ENCODE data around the gene NFATC2.

NFATC2 gene

GRCh38 chr20:51369503-51369902, 173.0 kb downstream of the NFATC2 start:
- DNase-seq: no peak

- DNase-seq: no peak
These were observed 173.9 kb downstream of the NFATC2 start for GRCh38 chr20:51368461-51369211.

GRCh38 chr20:51366155-51366886, 176.2 kb downstream of the NFATC2 start:
- peak; percentile 97 for DNase-seq

DNA sequence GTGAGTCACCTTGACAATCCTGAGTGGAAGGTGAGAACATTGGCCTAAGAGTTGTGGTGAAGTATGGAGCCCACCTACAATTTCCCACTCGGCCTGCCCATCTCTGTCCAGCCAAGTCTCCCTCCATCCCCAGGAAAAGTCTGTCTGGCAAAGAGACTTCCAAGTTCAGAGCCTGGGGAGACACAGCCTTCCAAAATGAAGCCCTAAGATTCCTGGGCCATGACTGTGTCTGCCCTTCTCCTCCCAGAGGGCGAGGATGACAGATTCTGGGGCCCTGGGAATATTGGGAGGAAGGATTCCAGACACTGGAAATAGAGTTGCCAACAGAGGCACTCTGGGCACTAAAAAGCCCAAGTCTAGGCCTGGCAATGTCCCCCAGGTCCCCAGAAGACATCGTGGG, 176.8 kb downstream of the NFATC2 start:
- peak; percentile 53 for DNase-seq

- DNase-seq: no peak
These were observed 178.7 kb downstream of the NFATC2 start for GRCh38 chr20:51363813-51364212.

DNA sequence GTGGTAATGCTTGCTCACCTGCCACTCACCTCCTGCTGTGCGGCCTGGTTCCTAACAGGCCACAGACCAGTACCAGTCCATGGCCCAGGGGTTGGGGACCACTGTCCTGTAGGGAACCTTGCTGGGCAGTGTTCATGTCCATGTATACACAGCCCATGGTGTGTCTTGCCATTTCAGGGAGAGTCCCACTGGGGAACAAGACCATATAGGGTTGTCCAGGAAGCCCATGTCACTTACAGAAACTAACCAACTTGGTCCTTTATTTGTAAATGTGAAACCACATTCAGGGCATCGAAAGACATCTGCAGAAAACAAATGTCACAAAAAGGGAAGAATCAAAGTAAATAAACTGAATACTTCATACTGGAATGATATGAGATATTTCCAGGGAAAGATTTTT, 179.1 kb downstream of the NFATC2 start:
- no peak for DNase-seq

DNA sequence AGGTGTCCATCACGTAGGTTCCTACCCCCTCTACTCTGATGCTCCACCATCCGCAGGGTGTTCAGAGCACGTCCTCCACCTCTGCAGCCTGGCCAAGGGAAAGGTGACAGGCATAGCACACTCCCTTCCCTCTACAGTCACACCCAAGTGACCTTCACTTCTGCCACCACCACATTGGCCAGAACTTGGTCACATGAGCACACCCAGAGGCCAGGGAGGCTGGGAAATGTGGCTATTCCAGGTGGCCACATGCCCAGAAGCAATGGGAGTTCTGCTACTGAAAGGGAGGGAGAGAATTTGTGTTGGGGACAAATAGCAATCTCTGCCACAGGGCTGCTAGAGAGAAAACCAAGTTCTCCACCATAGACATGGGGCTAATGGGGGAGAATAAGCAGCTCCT, 180.3 kb downstream of the NFATC2 start:
- no peak for DNase-seq

- DNase-seq: no peak
These were observed 181.3 kb downstream of the NFATC2 start for GRCh38 chr20:51361258-51361657.

DNA sequence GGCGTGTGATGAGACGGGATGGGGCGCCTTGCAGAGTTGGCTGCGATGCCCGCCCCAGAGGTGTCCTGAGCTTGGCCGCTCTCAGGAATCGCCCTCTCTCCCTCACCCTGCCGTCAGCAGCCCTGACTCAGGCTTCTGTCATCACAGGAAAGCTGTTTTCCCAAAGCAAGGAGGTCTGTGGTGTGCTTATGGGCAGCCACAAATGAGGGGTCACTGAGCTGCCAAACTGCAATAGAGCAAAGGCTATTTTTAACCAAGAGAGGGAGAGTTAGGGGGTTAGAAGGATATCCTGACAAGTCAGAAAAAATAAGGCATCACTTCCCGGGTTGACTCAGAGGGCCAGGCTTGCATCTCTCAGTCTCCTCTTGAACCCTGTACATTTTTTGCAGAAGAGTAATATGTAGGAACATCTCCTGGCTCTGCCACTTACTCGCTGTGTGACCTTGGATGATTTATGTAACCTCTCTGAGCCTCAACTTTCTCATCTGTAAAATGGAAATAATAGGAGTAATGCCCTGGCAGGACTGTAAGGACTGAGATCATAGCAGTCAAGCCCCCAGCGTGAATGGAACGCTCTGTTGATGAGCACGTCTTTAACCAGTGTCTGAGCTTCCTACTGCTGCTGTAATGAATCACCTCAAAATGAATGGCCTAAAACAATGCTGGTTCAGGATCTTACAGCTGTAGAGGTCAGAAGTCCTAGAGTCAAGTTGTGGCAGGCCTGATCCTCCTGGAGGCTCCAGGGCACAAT, 181.9 kb downstream of the NFATC2 start:
- peak; percentile 94 for DNase-seq

- no peak for DNase-seq
These were observed 182.6 kb downstream of the NFATC2 start for GRCh38 chr20:51359947-51360346.

DNA sequence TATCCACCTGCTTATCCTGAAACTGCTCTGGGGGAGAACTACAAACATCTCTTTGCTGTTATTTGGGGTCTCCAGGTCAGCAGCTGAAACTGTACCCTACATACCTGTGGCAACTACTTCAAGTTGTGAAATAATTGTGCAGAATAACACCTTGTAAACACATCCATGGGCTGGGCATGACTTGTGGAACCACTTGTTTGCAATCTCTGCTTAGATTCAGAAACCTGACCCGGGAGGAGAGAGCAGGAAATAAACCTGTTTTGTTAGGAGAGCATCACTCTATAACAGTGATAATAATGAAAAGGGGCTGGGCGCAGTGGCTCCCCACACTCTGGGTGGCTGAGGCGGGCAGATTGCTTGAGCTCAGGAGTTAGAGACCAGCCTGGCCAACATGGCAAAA, 183.1 kb downstream of the NFATC2 start:
- DNase-seq: no peak

DNA sequence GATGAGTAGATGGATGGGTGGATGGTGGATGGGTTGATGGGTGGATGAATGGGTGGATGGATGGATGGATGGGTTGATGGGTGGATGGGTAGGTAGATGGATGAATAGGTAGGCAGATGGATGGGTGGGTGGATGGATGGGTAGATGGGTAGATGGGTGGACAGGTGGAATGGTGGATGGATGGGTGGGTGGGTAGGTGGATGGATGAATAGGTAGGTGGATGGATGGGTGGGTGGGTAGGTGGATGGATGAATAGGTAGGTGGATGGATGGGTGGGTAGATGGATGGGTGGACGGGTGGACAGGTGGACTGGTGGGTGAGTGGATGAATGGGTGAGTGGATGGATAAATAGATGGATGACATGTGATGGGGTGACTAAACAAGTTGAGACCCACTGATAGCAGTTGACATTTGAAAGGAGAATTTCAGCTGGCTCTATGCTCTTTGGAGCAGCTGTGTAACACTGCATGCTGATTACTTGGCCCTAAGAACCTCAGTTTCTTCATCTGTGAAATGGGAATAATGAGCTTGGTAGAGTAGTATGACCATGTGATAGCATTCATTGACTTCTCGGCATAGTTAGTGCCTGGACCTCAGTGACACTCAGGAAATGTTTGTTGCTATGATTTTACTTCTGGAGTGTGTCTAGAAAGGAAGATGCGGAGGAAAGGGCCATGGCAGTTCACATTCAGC, 184.3 kb downstream of the NFATC2 start:
- DNase-seq: no peak

- no peak for DNase-seq
These were observed 185.0 kb downstream of the NFATC2 start for GRCh38 chr20:51357543-51357942.

DNA sequence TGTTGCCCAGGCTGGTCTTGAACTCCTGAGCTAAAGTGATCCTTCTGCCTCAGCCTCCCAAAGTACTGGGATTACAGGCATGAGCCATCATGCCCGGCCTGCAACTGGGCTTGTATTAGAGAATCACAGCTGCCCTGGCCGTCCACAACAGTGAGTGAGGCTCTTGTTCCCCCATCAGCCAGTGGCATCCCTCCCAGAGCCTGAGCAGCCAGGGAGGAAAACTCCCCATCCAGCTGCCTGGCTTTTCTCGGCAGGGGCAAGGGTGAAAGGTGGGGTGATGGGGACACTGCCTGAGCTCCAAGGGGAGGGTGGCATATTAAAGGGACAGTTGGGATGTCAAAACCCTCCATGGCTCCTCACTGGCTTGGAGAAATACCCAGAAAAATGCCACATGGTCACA, 185.6 kb downstream of the NFATC2 start:
- no peak for DNase-seq

- DNase-seq: no peak
These were observed 187.7 kb downstream of the NFATC2 start for GRCh38 chr20:51354769-51355319.

- DNase-seq: peak; percentile 60
These were observed 188.2 kb downstream of the NFATC2 start for GRCh38 chr20:51354191-51354768.

DNA sequence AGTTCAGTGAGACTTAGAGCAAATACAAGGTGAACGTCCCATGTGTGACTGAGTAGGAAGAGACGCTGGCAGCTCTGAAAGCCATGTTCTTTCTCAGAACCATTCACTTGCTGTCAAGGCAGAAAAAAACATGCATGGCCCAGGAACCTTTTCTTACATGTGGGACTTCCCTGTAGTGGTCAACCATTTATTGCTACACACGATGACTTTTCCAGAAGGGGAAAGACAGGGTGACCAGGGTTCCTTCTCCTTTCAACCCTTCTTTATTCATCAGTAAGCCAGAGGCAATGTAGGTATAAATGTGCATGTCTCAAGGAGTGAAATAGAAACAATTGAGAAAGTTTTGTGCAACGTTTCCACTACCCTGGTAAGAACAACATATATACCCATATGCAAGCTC, 189.0 kb downstream of the NFATC2 start:
- no peak for DNase-seq

- no peak for DNase-seq
These were observed 189.7 kb downstream of the NFATC2 start for GRCh38 chr20:51352791-51353190.

- peak; percentile 75 for DNase-seq
These were observed 191.4 kb downstream of the NFATC2 start for GRCh38 chr20:51350941-51351631.

DNA sequence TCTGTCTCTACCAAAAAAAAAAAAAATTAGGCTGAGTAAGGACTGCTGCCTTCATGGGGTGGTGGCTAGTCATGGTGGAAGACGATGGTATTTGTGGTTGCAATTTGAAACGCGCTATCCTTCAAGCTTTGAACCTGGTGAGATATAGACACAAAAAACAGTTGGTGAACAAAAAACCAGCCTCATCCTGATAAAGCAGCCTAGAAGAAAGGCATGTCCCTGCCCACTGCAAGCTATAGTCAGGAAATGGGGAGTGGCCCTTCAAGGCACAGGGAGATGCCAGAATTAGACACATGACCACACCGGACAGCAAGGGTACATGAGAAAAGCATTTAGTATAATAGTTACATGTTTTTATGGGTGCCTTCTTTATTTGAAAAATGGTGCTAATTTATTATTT, 193.6 kb downstream of the NFATC2 start:
- no peak for DNase-seq

DNA sequence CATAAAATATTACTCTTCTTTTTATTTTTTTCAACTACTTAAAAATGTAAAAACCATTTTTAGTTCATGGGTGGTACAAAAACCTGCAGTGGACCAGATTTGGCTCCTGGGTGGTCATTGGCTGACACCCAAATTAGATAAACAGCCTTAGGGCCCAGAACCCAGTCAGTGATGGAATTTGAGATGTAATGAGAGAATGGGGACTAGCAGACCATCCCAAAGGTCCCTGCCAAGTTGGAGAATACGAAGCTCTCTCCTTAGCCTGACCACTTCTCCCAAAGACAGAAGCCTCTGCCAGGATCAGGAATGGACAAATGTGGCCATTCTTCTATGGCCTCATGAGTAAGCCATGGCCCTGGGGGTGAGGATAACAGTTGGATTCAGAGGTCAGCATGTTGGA, 194.7 kb downstream of the NFATC2 start:
- no peak for DNase-seq
